Stomach (tissue), 4 donors: ENCODE measurements around the gene RNASET2.

Experiments
- CTCF ChIP-seq, 7 experiments: fragments of 450-650 bp in 4 of 7; fragments of 200-600 bp in 3 of 7; sonication (generic) in 3 of 7; IDR thresholded peaks; one replicate each; pipeline ENCODE4 v1.5.1; 2016 to 2019; ENCODE audit warnings: antibody characterized with exemption in 7 of 7, control low read depth in 2 of 7, mild to moderate bottlenecking in 1 of 7
- POLR2A ChIP-seq, 4 donors: fragments of 450-650 bp; IDR thresholded peaks; one replicate each; pipeline ENCODE4 v1.6.1; 2016; ENCODE audit warnings: antibody characterized with exemption in 4 of 4, control low read depth in 2 of 4, mild to moderate bottlenecking in 1 of 4, moderate library complexity in 1 of 4

GRCh38 chr6:166946125-166946524 is 10.2 kb downstream of the RNASET2 start:
- TF ChIP-seq CTCF (IDR thresholded peaks at IDR 0.05) (no peak), POLR2A (IDR thresholded peaks at IDR 0.05) (no peak)
